GM10847 (cell line): ENCODE results near the gene CPA5.

Experiments
- POLR2A ChIP-seq: IDR thresholded peaks from 2 replicates; pipeline ENCODE4 v1.6.1; 2011; ENCODE audit not compliant: insufficient read length; ENCODE audit errors: extremely low read depth

Gene CPA5

DNA sequence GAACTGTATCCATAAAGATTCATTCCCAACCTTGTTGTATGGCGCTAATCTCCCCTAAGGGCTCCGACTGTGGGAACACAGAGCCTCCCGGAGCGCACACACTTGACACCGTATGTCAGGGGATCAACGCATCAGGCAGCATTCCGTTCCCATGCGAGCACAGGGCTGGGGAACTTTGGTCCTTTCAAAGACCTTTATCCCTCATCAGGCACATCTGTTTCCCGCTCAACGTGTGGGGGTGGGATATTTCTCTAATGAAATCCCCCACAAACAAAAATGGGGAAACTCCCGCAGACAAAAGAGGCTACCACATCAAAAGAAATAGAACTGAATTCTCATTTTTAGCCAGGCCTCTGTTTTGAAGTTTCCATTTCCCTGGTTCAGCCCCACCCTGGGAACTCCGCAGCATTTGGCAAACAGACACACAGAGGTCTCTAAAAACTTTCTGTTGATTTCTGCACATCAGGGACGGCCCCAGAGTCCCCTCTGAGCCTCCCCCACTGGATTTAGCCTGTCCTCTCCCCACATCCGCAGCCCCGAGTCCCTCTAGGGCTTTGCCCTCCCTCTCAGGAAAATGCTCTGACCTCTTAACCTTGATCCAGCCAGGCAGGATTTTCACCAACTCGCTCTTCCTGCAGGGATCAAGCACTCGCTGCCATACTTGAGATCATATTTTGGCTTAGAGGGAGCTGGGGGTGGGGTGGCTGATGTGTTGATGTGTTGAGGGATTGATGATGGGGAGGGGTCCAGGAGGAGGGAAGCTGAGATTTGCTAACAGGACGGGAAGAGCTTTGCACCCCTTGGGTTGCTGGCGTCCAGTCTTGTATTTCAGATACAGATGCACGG lies 6.6 kb downstream of the CPA5 start:
- no peak for TF ChIP-seq POLR2A

DNA sequence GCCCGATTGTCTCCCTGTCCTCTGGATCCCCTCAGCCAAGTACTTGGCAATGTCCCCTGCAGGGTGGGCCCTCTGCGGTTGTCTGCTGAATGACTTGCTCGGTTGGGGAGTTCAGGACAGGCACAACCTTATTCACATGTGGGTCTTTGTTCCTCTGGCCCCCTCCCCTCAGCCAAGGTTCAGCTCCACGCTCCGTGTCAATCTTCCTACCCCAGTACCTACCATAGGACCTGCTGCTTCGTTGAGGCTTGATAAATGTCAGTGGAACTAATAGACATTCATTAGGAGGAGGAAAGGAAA lies 7.1 kb downstream of the CPA5 start:
- TF ChIP-seq POLR2A: no peak

DNA sequence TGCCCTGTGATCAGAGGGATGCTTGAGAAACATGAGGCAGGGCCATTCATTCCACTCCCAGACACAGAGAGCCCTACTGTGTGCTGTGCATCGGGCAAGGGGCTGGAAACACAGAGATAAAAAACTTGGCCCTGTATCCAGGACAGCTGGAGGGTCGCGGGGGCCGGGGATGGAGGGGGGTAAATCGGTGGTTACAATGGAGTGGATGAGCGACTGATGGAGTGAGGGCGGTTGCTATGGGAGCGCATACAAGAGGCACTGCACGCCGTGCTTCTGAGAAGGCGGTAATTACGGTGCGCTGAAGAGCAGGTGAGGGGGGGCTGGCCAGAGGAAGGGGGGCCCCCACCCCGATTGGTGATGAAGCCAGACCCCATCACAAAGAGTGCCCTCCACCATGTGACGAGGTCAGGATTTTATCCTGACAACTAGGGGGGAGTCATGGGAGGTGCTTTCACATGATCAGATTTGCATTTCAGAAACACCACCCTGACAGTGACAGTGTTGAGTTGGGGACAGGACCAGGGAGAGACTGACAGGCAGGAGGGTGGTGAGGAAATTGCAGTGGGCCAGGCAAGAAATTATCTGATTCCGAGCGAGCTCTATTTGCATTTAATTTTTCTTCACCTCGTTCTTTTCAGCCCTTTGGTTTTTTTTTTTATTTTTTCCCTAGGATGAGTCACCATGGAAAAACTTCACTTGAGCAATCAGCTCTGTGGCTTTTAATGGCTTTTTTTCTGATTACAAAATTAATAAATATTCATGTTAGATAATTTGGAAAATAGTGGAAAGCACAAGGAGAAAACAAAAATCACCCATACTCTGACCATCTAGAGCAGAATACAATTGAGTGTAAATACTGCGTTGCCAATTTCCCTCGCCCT lies 7.8 kb downstream of the CPA5 start:
- no peak for TF ChIP-seq POLR2A

DNA sequence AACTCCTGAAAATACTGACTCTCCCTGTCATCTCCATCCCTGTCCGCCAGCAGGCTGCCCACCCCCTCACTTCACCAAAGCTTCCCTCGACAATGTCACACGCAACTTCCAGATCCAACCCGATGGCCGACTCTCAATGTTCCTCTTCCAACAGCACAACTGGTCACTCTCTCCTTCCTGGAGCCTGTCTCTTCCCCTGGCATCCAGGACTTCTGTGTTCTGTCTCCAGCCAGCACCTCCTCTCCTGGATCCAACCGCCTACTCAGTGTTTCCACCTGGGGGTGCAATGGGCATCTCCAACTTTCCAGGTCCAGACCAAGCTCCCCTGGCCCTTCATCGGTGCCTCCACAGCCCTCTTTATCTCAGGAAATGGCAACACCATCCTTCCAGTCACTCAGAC lies 8.6 kb downstream of the CPA5 start:
- TF ChIP-seq POLR2A: no peak

DNA sequence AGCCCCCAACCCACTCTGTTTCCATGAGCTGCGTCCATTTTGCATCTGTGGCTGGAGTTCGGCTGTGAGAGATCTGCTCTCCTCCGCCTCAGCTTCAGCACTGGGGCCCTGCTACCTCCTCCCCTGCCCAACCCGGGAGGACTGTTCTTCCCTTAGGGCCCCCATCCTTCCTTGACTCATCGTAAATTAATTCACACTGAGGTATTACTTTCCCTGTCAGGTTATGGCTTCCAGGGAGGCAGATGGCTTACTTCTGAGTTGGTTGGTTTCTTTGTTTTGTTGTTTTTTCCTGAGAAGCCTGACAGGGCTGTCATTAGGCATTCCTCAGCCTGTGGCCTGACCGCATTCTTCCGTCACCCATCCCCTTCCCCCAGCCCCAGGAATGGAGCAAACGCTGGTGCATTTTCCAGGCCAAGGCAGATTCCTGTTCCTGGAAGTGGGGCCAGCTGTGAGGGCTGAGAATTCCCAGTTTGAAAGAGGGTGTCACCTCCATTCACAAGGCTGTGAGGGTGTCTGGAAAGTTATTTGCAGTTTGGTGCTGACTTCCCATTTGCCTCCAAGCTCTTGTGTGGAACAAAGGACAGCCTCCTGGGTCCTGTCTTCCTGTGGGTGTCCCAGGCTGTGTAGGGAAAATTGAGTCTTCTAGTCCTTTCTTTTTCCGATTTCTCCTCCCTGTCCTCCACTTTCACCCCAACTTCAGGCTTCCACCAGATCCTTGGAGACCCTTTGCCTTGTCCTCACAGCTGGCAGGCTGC lies 11.7 kb downstream of the CPA5 start:
- TF ChIP-seq POLR2A: no peak

DNA sequence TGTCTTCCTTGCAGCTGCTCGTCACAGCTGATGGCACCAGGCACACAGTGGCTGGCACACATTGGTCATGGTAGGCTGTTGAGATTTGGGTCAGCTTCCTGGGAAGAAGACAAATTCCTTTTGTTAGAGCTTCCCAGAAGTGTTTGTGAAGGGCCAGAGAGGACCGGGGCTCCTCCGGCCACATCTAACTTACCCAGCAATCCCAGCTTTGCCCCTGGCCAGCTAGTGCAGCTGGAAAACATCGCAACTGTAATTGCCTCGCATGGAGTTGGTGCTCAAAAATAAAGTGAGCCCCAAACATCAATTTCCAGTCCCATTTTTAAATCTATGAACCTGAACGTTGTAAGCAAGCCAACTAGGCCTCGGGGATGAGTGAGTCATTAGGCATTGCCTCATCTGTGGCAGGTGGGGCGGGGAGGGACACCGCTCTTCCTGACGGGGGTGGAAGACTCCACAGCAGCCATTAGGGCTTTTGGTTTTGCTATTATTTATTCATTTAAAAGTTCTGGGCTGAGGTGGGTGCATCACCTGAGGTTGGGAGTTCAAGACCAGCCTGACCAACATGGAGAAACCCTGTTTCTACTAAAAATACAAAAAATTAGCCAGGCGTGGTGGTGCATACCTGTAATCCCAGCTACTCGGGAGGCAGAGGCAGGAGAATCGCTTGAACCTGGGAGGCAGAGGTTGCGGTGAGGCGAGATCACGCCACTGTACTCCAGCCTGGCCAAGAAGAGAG lies 12.4 kb downstream of the CPA5 start:
- TF ChIP-seq POLR2A: no peak

DNA sequence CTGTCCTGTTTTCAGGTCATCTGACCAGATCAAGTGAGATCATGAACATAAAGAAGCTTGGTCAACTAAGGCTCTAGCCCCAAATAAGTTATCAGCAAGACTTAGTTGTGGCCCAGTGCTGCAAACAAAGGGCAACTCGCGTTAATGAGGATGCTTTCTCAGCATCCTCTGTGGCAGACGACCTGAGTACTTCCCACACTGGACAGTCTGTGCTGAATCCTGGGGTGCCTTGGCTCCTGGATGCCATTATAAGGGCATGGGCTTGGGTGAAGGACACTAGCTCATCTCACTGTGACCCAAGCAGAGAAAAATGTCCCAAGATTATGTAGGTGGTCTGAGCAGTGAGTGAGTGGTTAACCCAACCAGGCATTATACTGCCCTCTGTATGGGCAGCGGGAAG lies 13.9 kb downstream of the CPA5 start:
- TF ChIP-seq POLR2A: no peak

DNA sequence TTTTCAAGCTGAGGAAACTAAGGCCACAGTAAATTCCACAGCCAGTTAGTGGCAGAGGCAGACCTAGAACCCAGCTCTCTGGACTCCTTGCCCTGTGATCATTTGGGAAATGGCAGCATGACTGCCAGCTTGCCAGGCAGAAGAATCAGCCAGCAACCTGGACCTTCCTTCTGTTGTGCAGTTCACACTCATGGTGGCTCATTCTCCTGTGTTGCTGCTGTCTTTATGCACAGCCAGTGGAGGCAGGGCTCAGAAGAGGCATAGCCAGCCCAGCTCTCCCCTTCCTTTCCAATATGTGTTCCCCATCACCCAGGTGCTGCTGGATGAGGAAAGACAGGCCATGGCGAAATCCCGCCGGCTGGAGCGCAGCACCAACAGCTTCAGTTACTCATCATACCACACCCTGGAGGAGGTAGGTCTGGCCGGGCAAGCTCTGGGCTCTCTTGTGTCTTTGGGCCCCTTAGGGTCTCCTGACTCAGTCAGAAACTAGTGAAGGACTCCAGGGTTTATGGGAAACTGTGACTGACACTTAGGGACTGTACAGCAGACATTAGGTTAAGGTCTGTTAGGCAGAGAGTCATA lies 14.8 kb downstream of the CPA5 start:
- no peak for TF ChIP-seq POLR2A

DNA sequence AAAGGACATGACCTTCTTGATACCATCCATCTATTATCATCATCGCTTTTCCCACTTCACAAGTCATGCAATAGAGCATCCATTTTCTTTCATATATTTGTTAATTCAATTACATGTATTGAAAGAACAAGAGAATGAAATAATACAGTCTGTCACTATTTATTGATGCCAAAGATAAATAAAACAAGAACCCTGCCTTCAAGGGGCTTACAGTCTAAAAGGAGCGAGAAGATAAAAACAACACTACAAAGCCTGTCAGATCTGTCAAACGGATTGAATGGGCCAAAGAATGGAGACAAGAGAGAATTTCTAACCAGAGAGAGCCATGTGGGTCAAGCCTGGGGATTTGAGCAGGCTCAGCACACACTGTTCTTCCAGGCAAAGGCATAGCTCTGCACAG lies 15.9 kb downstream of the CPA5 start:
- no peak for TF ChIP-seq POLR2A

DNA sequence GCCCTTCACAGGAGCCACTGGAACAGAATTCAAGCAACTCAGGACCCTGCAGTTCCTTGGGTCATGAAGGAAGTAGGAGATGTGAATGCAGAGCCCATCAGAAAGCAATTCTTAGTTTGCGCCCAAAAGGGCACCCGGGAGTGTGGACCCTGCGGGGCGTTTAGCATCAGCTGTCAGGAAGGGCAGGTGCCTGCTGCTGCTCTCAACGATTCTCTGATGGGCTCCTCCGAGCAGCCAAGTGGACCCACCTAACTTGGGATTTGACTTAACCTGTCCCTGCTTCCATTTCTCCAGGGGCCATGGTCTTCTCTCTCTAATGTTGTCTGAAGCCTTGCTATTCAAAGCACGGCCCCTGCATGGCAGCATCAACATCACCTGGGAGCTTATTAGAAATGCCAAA lies 17.1 kb downstream of the CPA5 start:
- TF ChIP-seq POLR2A: no peak

DNA sequence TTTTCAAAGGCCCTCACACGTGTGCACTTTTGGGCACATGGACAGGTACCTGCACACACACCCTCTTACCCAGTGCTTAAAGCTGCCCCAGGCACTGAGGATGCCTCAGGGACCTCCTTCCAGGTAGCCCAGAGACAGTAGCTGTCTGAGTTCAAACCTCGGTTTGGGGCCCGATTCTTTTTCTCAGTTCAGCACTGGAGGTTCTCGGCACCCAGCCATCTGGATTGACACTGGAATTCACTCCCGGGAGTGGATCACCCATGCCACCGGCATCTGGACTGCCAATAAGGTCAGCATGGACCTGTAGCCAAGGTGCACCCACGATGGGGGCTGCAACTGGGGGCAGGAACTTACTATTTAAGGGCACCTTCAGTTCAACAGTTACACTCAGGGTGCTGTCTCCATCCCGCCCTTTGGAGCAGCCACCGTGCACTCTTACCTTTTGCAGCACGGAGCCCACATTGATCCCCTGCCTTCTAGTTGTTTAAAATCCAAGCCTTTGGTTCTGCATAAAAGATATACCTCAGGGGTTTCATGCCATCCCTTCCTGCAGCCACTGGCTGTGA lies 17.7 kb downstream of the CPA5 start:
- TF ChIP-seq POLR2A: no peak

DNA sequence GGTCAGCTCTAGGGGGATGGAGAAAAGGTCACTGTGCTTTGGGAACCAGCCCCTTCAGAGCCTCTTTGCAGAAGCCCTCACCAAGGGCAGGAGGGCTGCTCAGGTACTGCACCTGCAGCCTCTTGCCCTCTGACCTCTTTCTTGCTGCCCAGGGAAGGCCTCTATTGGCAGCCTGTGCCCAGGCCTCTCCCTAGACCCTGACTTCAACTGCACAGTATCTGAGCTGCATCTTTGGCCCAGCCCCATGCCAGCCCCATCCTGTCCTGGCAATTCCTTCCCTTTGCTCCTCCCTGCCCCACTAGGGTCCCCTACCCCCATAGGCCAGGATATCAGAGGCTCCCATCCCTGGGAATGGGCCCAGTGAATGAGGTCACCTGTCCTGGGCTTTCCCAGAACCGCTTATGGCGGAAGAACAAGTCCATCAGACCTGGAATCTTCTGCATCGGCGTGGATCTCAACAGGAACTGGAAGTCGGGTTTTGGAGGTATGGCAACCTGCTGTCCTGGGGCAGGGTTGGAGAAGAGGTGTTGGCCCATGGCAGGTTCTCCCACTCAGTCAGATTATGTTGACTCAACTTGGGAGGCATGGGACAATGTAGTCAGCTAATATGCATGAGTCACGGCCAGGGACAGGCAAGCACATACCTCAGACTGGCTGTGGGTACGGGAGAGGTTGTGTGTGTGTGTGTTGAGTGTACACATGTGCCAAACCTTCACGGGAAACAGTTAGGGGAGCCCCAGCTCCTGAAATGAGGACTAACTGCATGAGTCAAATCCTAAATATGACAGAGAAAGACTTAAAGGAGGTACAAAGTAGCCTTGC lies 18.6 kb downstream of the CPA5 start:
- TF ChIP-seq POLR2A: no peak

DNA sequence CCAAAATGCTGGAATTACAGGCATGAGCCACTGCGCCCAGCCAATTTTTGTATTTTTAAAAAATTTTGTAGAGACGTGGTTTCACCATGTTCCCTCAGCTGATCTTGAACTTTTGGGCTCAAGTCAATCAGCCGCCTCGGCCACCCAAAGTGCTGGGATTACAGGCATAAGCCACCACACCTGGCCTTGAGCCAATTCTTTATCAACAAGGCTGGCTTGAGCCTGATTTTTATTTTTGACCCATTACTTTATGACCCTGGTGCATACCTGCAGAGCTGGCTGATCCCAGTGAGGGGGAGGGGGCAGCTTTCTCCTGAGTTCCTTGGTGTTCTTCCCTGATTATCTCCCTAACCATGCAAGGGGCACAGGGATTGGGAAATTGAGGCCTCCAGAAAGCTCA lies 19.8 kb downstream of the CPA5 start:
- TF ChIP-seq POLR2A: no peak

DNA sequence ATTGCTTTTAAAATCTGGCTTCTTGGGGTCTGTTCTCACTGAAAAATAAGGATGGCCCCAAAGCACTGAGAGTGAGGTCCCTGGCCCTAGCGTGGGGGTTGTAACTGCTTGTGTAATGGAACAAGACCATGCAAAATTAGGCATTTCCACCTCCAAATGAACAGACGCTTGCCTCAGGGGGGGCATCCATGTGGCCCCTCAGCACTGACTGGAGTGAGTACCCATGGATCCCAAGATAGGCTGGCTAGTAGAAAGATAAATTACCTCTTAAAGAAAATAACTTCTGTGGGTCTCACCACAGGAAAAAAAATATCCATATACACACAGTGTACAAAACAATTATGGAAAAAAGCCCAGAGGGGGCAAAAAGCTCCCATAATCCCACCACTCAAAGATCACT lies 20.5 kb downstream of the CPA5 start:
- no peak for TF ChIP-seq POLR2A
